H9 (cell line): ENCODE measurements around the gene PDHX. TPM values are rescaled to one million over a fixed set of nuclear protein-coding genes. Genes with fewer than 3 reads are reported as not detected.

Experiments used
- DNase-seq: peaks from one replicate; pipeline ENCODE4 v3.0.0-alpha.2; 2017
- H2AFZ ChIP-seq: one replicate; pipeline ENCODE4 v1.6.1; 2013; ENCODE audit warnings: mild to moderate bottlenecking, low read length, control low read depth, moderate library complexity
- H2AK5ac ChIP-seq: 2 replicates; pipeline ENCODE4 v1.6.1; 2013; ENCODE audit warnings: low read length, control low read depth, mixed read lengths; ENCODE audit not compliant: insufficient read length
- H2BK120ac ChIP-seq: one replicate; pipeline ENCODE4 v1.6.1; 2013; ENCODE audit warnings: low read depth, mild to moderate bottlenecking, low read length, control low read depth, inconsistent platforms; ENCODE audit not compliant: poor library complexity, severe bottlenecking
- H2BK12ac ChIP-seq: 2 replicates; pipeline ENCODE4 v1.6.1; 2013; ENCODE audit warnings: low read length, control low read depth, mixed read lengths, low read depth; ENCODE audit not compliant: insufficient read length
- H2BK15ac ChIP-seq: 2 replicates; pipeline ENCODE4 v1.6.1; 2013; ENCODE audit warnings: low read depth, low read length, control low read depth
- H2BK20ac ChIP-seq: one replicate; pipeline ENCODE4 v1.6.1; 2013; ENCODE audit warnings: low read depth, mild to moderate bottlenecking, low read length, control low read depth, inconsistent platforms; ENCODE audit not compliant: poor library complexity, severe bottlenecking
- H2BK5ac ChIP-seq: 2 replicates; pipeline ENCODE4 v1.6.1; 2013; ENCODE audit warnings: low read length, control low read depth, mixed read lengths; ENCODE audit not compliant: insufficient read length
- H3K14ac ChIP-seq: 2 replicates; pipeline ENCODE4 v1.6.1; 2013; ENCODE audit warnings: low read length, control low read depth; ENCODE audit not compliant: insufficient read depth
- H3K18ac ChIP-seq: 2 replicates; pipeline ENCODE4 v1.6.1; 2013; ENCODE audit warnings: low read depth, mild to moderate bottlenecking, mixed read lengths, low read length, control low read depth; ENCODE audit not compliant: insufficient read length
- H3K23ac ChIP-seq: 2 replicates; pipeline ENCODE4 v1.6.1; 2013; ENCODE audit warnings: low read length, control low read depth, mixed read lengths, low read depth; ENCODE audit not compliant: insufficient read length
- H3K23me2 ChIP-seq: 2 replicates; pipeline ENCODE4 v1.6.1; 2013; ENCODE audit warnings: low read depth, mild to moderate bottlenecking, mixed read lengths, low read length, control low read depth; ENCODE audit not compliant: insufficient read length, poor library complexity, severe bottlenecking
- H3K27ac ChIP-seq: 2 replicates; pipeline ENCODE4 v1.5.1; 2013; ENCODE audit warnings: low read length, control low read depth, mixed read lengths, low read depth; ENCODE audit not compliant: insufficient read length
- H3K27me3 ChIP-seq: 2 replicates; pipeline ENCODE4 v1.6.1; 2013; ENCODE audit warnings: low read length, control low read depth, inconsistent platforms; ENCODE audit not compliant: insufficient read depth
- H3K4ac ChIP-seq: 2 replicates; pipeline ENCODE4 v1.6.1; 2013; ENCODE audit warnings: low read depth, mild to moderate bottlenecking, control low read depth, inconsistent platforms, low read length, moderate library complexity
- H3K4me1 ChIP-seq: 2 replicates; pipeline ENCODE4 v1.6.1; 2013; ENCODE audit warnings: low read length, control low read depth, inconsistent platforms; ENCODE audit not compliant: insufficient read depth
- H3K4me2 ChIP-seq: 2 replicates; pipeline ENCODE4 v1.6.1; 2013; ENCODE audit warnings: low read length, control low read depth, mixed read lengths; ENCODE audit not compliant: insufficient read length, insufficient read depth
- H3K56ac ChIP-seq: 2 replicates; pipeline ENCODE4 v1.6.1; 2013; ENCODE audit warnings: low read depth, mild to moderate bottlenecking, mixed read lengths, low read length, control low read depth; ENCODE audit not compliant: insufficient read length
- H3K79me1 ChIP-seq: 2 replicates; pipeline ENCODE4 v1.6.1; 2013; ENCODE audit warnings: low read depth, mild to moderate bottlenecking, moderate library complexity, low read length, control low read depth, inconsistent platforms; ENCODE audit not compliant: insufficient read depth, poor library complexity, severe bottlenecking
- H3K79me2 ChIP-seq: 2 replicates; pipeline ENCODE4 v1.6.1; 2013; ENCODE audit warnings: low read length, control low read depth, inconsistent platforms; ENCODE audit not compliant: insufficient read depth
- H3K9ac ChIP-seq: 2 replicates; pipeline ENCODE4 v1.6.1; 2013; ENCODE audit warnings: low read length, control low read depth, mixed read lengths; ENCODE audit not compliant: insufficient read length; ENCODE audit errors: extremely low read depth
- H3K9me3 ChIP-seq: one replicate; pipeline ENCODE4 v1.6.1; 2013; ENCODE audit warnings: low read depth, low read length, inconsistent platforms; ENCODE audit not compliant: control insufficient read depth
- H3T11ph ChIP-seq: one replicate; pipeline ENCODE4 v1.6.1; 2013; ENCODE audit warnings: mild to moderate bottlenecking, low read length, control low read depth, inconsistent platforms
- H4K20me1 ChIP-seq: one replicate; pipeline ENCODE4 v1.6.1; 2013; ENCODE audit not compliant: control insufficient read depth, insufficient read length, insufficient read depth
- H4K5ac ChIP-seq: 2 replicates; pipeline ENCODE4 v1.6.1; 2013; ENCODE audit warnings: low read depth, mild to moderate bottlenecking, mixed read lengths, low read length, control low read depth; ENCODE audit not compliant: insufficient read length
- H4K8ac ChIP-seq: replicated peaks from 2 replicates; pipeline ENCODE4 v1.6.1; 2013; ENCODE audit warnings: low read length, control low read depth, mixed read lengths, low read depth; ENCODE audit not compliant: insufficient read length
- H4K91ac ChIP-seq: 2 replicates; pipeline ENCODE4 v1.6.1; 2013; ENCODE audit warnings: low read depth, mild to moderate bottlenecking, moderate library complexity, mixed read lengths, low read length, control low read depth; ENCODE audit not compliant: insufficient read length
- H3K27ac Mint-ChIP-seq, 3 experiments: 2 replicates in 2 of 3; 3 replicates in 1 of 3; pipeline ENCODE4 v1.8.0; 2020 to 2021; ENCODE audit warnings: mixed read lengths in 3 of 3, mild to moderate bottlenecking in 1 of 3, moderate library complexity in 1 of 3
- H3K27me3 Mint-ChIP-seq: 2 replicates; pipeline ENCODE4 v1.8.0; 2021; ENCODE audit warnings: low read depth, mild to moderate bottlenecking, moderate library complexity, mixed read lengths
- H3K36me3 Mint-ChIP-seq, 3 experiments: 2 replicates in 2 of 3; 3 replicates in 1 of 3; pipeline ENCODE4 v1.8.0; 2020 to 2021; ENCODE audit warnings: low read depth in 3 of 3, mixed read lengths in 3 of 3; ENCODE audit not compliant: insufficient read depth in 1 of 3
- H3K4me1 Mint-ChIP-seq, 2 experiments: 2 replicates each; pipeline ENCODE4 v1.8.0; 2020; ENCODE audit warnings: mixed read lengths in 2 of 2
- H3K4me3 Mint-ChIP-seq, 2 experiments: 2 replicates in 1 of 2; 3 replicates in 1 of 2; pipeline ENCODE4 v1.8.0; 2020 to 2021; ENCODE audit warnings: mild to moderate bottlenecking in 2 of 2, mixed read lengths in 2 of 2, moderate library complexity in 1 of 2
- H3K9me3 Mint-ChIP-seq, 2 experiments: 2 replicates in 1 of 2; 3 replicates in 1 of 2; pipeline ENCODE4 v1.8.0; 2020; ENCODE audit warnings: mild to moderate bottlenecking in 2 of 2, mixed read lengths in 2 of 2, moderate library complexity in 1 of 2
- whole genome bisulfite sequencing: extraction: QIAGEN DNeasy Blood & Tissue Kit; methylation state at CpG from one replicate; pipeline ENCODE4 v1.1.7; 2013; ENCODE audit warnings: missing lambda C conversion rate, low lambda C conversion rate, mixed read lengths; ENCODE audit not compliant: insufficient read length; ENCODE audit errors: extremely low coverage; 5-methylcytosine and 5-hydroxymethylcytosine counted together
- microRNA-seq: library from miRNA; unstranded; fragments of <30 nt; microRNA quantifications from one replicate; pipeline ENCODE4, GENCODE V29; 2020; ENCODE audit warnings: borderline microRNAs expressed
- total RNA-seq: library from RNA; stranded (reverse); gene quantifications from 2 replicates; pipeline ENCODE4 v1.2.1, GENCODE V29; 2021
- TF ChIP-seq, protein P1 (sequence below): fragments of 200-600 bp; sonication (generic); conservative IDR thresholded peaks from 3 replicates; pipeline ENCODE4 v1.8.0; 2021; ENCODE audit warnings: antibody characterized with exemption, mild to moderate bottlenecking

Gene PDHX
- total RNA-seq, 1 experiment from 2014 or later, result 40.1 TPM

- Histone ChIP-seq H3K14ac (no peak overlapping the region), H4K20me1 (no peaks in the 10 kb centered on the region), H3K23me2 (no peaks in the 10 kb centered on the region), H3K23ac (no peak overlapping the region), H3K27ac (no peak overlapping the region), H3T11ph (no peak overlapping the region), H3K18ac (no peak overlapping the region), H2BK12ac (no peak overlapping the region), H2BK20ac (no peak overlapping the region), H3K79me1 (no peaks in the 10 kb centered on the region), H2AK5ac (no peak overlapping the region), H2AFZ (no peak overlapping the region), H4K5ac (no peak overlapping the region), H2BK15ac (no peak overlapping the region), H3K9ac (no peak overlapping the region), H2BK120ac (no peak overlapping the region), H2BK5ac (no peak overlapping the region), H3K4me2 (no peak overlapping the region), H3K4me1 (no peaks in the 10 kb centered on the region), H4K91ac (no peak overlapping the region), H3K27me3 (no peaks in the 10 kb centered on the region), H3K56ac (no peak overlapping the region), H4K8ac (no peak overlapping the region), H3K79me2 (no peaks in the 10 kb centered on the region; the same call in 1 of the 2 replicates), H3K9me3 (no peaks in the 10 kb centered on the region), H3K4ac (no peak overlapping the region)
- TF ChIP-seq, protein P1, sequence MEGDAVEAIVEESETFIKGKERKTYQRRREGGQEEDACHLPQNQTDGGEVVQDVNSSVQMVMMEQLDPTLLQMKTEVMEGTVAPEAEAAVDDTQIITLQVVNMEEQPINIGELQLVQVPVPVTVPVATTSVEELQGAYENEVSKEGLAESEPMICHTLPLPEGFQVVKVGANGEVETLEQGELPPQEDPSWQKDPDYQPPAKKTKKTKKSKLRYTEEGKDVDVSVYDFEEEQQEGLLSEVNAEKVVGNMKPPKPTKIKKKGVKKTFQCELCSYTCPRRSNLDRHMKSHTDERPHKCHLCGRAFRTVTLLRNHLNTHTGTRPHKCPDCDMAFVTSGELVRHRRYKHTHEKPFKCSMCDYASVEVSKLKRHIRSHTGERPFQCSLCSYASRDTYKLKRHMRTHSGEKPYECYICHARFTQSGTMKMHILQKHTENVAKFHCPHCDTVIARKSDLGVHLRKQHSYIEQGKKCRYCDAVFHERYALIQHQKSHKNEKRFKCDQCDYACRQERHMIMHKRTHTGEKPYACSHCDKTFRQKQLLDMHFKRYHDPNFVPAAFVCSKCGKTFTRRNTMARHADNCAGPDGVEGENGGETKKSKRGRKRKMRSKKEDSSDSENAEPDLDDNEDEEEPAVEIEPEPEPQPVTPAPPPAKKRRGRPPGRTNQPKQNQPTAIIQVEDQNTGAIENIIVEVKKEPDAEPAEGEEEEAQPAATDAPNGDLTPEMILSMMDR, result no peak
- H3K9me3 Mint-ChIP-seq, result peaks cover 6 to 9% of the 10 kb centered on the region in 2 experiments; a peak in 3 of 5 replicates
- no CpG with 5 or more reads among the region's 8 CpGs for WGBS
- no peaks in the 10 kb centered on the region for H3K4me1 Mint-ChIP-seq
- no peak overlapping the region for H3K4me3 Mint-ChIP-seq
- DNase-seq, result no peak
- H3K27me3 Mint-ChIP-seq, result peaks cover under 1% of the 10 kb centered on the region; the same call in 1 of the 2 replicates
- peaks cover 0 to 4% (median 0%) of the 10 kb centered on the region in 3 experiments; a peak in 4 of 7 replicates for H3K36me3 Mint-ChIP-seq
- H3K27ac Mint-ChIP-seq, result no peak overlapping the region
These were observed 128.9 kb downstream of the PDHX start for GRCh38 chr11:35045236-35045820.

Small RNA genes lying within 50 kb of the gene (microRNA-seq; reads per million reads assigned to microRNA genes)
- 1.5 reads per million, percentile 13 among the genes with 10 or more reads in this experiment for gene MIR1343

Other genes starting within 250 kb of the PDHX start
- 31.3 and 35.4 TPM in 2 replicates for gene APIP, start 239 bp upstream of the PDHX start, total RNA-seq
- 5.2 and 6.1 TPM in 2 replicates for gene CD44, start 222.6 kb downstream of the PDHX start, total RNA-seq